GM18519 (cell line): Measurements from ENCODE around the gene UNKL.

Experiments used
- ATAC-seq: cut with Tn5 transposase; IDR thresholded peaks from one replicate; pipeline ENCODE4 v1.9.1; 2021; ENCODE audit warnings: mild to moderate bottlenecking, moderate library complexity; ENCODE audit not compliant: unreplicated experiment, low FRiP score

Gene UNKL

DNA sequence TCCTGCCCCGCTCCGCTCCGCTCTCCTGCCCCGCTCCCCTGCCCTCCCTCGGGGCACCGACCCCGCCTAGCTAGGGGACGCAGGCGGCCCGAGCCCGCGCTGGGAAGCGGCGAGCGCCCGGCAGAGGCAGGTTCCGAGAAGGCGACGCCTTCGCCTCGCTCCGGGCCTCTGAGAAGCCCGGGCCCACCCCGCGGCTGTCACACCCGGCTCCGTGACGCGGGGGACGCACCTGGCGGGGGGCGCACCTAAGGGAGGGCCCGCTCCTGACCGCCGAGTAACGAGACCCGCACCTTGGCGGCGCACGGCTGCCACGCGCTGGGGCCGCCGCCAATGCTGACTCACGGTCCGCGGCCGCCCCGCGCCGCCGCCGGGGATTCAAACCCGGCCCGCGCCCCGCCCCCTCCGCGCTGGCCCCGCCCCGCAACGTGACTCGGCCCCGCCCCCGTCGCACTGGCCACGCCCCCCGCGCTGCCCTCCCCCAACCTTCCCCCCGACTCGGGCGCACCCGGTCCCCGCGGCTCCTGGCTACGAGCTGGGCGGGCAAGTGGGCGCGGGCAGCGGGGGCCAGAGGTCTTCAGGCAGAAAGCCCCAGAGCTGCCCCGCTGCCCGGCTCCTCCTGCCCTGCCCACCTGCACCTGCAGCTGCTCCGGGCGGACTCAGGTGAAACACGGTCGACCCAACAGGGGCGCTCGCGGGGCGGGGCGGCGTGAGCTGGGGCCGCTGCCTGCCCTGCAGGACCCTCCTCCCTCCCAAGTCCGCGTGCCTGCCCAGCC lies 35.0 kb downstream of the UNKL start:
- no peak for ATAC-seq

DNA sequence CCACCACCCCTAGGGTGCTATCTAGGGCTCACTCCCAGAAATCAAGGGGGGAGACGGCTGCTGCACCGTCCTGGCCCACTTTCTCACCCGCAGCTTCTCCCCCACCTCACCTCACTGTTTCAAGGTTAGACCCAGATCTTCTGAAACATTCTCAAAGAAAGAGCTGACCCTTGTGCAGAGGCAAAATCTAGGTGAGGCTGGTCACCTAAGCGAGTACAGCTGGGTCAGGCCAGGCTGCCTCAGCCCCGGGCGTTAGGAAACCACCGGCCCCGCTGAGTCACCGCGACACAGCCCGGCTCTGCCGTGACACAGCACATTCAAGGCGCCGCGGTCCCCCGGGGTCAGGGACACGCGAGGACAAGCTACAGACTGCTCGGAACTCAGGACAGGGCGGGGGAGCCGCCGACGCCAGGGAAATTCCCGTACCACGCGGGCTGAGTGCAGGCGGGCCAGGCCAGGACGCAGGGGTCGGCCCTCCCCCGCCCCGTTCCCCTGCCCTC lies 35.6 kb downstream of the UNKL start:
- ATAC-seq: no peak

DNA sequence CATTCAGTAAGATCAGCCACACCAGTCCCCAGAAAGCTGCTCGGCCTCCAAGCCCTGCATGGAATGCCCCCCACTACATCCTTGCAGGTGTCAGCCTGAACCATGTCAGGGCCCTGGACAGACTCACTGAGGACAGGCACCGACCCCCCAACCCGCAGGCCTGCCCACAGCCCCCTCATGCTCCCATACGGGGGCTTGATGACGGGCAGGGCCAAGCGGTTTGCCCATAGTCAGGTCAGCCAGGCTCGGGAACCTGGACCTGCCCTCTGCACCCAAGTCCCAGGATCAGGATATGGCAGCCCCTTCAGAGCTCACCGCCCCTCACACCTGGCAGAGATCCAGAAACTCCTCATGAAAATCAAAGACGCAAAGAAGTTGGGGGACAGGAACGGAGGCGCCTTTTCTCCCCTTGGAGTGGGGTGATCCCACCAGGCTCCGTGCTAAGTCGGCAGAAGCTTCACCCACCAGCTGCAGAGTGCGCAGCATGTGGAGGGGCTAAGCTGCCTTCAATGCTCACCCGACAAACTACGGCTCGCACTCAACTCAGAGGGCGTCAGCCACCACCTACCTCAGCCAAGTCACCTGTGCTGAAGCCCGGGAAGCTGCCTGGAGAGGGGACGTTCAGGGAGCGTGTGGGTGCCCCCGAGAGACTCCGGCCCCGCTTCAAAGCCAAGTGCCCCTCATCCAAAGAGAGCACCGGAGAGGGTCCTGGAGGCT lies 36.3 kb downstream of the UNKL start:
- ATAC-seq: no peak

DNA sequence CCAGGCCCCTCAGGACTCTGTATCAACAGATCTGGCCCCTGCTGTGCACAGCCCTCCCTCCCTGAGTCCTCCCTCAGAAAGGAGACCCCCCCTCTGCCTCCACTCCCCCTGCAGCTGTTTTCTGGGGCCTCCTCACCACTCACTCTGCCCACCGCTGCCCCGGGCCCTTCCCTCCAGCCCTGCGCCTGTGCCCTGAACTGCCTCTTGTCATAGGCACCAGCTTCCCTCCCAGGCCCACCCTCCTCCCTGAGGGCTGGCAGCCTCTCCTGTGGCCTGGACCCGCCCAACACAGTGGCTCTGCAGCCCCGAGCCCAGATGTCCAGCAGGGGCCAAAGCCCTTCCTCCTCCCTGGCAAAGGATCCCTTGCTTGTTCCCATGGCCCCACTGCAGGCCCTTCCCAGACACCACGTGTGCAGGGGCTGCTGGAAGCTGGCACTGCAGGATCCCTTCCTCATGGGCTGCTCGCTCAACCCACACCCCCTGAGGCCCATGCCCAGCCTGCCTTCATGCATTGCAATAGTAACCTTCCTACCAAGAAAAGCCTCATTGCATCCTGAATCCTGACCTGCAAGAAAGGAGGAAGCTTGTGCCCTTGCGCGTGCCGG lies 37.0 kb downstream of the UNKL start:
- ATAC-seq: no peak

DNA sequence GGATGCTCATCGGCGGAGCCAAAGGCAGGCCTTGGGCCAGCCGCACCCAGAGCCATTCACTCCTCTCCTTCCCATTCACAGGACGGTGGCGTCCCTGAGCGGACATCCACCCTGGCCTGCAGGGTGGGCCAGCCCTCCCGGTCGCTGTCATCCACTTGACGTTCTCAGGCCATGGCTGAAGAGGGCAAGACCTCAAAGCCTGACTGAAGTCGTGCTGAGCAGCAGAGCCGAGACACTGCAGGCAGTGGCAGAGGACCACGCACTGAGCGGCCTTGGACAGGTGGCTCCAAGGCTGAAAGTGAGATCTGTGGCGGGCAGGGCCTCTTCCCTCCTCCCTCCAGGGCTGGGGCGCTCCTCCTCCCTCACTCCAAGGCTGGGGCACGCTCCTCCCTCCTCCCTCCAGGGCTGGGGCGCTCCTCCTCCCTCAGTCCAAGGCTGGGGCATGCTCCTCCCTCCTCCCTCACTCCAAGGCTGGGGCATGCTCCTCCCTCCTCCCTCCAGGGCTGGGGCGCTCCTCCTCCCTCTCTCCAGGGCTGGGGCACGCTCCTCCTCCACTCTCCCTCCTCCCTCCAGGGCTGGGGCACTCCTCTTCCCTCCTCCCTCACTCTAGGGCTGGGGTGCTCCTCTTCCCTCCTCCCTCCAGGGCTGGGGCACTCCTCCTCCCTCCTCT lies 38.6 kb downstream of the UNKL start:
- no peak for ATAC-seq

DNA sequence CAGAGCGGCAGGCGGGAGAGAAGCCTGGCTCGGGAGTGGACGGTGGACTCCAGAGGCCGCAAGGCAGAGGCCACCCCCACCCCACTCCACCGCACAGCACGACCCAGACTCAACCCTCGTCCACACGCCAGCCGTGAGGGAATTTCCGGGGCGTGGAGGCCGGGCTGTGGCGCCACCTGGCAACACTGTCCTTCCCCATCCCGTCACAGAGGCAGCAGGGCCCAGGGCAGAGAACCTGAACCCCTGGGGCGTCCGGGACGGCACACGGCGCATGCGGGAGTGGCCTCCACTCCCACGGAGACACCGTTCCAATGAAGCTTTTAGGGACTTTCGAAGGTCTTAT lies 39.2 kb downstream of the UNKL start:
- ATAC-seq: no peak

DNA sequence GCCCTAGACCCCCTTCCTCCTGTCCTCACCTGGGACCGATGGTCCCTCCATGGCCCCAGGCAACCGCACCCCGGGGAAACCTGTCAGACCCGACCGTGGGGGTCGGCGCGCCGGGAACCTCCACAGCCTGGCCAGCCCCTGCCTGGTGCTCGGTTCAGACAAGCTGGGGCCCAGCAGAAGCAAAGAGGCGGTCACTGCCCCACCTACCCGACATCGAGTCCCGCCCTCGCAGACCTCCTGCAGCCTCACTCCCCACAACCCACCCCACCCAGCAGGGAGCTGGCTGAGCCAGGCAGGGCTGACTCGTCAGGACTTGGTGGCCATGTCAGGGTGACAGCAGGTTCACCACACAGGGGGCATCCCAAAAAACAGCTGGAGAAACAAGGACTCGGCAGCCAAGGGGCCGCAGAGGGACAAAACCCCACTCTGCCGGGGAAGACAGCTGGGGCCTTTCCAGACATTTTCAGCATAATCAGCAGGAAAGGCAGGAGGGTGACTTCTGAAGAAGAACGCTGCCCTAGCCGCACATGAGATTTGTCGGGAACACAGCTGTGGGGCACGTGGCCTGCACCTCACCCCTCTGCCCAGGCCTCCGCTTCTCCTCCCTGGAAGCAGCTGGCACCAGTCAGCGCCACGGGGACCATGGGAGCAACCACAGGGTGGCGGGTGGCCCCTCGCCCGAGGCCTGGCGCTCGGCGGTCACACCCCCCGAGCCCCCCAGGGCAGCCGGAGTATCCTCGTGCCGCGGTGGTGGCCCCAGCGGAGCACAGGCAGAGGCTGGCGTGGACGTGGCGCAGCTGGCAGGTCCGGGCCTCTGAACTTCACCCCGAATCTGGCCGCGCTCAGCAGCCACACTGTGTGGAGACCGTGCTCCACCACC lies 39.8 kb downstream of the UNKL start:
- no peak for ATAC-seq

DNA sequence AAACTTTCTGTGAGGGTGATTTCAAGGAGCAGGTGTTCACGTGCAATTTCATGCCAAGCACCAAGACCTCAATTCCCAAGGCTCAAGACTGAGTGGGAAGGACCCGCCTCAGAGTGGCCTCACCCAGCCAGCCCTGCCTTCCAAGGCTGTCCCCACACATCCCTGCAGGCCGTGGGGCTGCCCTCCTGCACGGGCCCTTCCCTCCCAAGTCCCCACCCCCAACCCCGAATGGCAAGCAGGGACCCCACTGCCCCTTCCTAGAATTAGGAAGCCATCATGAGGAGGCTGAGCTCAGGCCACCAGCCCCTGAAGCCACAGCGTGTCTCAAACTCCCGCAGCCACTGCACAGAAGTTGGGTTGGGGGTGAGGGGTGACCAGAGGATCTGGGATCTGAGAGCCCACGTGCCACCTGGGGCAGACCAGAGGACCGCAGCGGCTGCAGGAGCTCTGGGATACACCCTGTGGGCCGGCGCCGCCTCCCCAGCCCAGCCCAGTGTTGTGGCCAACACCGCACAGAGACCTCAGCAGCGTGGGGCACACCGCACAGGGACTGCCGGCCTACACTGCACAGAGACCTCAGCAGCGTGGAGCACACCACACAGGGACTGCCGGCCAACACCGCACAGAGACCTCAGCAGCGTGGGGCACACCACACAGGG lies 42.1 kb downstream of the UNKL start:
- no peak for ATAC-seq

DNA sequence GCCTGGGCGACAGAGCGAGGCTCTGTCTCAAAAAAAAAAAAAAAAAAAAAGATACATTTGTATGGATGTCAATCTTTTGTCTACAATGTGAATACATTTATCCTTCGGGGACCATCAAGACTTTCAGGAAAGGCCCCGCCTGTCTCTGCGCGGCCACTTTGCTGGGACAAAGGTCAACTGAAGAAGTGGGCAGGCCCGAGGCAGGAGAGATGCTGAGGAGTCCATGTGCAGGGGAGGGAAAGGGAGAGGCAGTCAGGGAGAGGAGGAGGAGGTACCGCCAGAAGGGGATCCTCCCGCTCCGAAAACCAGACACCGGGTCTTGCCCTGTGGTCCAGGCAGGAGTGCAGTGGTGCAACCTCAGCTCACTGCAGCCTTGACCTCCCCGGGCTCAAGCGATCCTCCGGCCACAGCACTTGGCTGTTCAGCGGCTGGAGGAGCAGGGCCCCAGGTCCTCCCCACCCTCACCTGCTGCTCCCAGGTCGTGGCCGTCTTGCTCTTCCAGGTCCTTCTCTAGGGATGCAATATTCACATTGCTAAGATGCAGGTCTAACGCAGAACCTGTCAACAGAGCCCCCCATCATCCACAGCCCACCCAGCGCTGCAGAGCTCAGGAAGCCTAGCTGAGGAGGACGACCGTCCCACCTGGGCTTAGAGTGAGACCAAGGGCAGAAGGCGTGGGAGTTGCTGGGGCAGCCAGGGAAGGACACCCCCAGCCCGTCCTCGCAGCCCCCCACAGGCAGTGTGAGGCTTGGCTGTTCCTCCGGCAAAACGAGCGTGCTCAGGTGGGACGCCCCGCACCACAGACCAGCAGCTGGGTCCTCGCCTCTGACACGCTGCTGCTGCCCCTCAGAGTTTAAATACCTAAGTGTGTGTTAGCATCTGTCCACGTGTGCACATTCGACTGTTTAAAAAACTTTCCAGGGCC lies 43.2 kb downstream of the UNKL start:
- ATAC-seq: no peak

DNA sequence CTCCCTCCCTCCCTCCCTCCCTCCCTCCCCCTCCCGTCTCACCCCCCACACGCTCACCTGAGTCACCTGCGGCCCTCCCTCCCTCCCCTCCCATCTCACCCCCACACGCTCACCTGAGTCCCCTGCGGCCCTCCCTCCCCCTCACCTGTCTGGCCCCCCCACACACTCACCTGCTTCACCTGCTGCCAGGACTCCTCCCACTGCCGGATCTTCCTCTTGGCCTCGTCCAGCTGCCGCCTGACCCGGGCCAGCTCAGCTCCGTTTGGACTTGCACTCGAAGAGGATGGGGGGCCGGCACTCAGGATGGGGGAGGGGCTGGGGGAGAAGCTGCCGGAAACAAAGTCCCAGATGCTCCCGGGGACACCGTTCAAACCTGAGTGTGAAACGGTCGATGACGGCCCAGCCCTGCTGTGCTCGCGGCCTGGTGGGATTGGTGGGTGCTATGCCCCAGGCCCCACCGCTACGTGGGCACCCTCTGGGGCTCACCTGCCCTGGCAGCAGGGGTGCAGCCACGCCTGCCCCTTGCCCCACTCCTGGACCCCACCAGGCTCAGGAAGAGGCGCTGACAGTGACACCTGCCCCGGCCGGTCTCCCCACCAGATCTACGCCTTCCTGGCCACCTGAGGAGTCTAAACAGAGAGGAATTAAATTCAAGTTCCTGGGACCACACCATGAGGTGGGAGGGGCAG lies 46.9 kb downstream of the UNKL start:
- ATAC-seq: no peak

DNA sequence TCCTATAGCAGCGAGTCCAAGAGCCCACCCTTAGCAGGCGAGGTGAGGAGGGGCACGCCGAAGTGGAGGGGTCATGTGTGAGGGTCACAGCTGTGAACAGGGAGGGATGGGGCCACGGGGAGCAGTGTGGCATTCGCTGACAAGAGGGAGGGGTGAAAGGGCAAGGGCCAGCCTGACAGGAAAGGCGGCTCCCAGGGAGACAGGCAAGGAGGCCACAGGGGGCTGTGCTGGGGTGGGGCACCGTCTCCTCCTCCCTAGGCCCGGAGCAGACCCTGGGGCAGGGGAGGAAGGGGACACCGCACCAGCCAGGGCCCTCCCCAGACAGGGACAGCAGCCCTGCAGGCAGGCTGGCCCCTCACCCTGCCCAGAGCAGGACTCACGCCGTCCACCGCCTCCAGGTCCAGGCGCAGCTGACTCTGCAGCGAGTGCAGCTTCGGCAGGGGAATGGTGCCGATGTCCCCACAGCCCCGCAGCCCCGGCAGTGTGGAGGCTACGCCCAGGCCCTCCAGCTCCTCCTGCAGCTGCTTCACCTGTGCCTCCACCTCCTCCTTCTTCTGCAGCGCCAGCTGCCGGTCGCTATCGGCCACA lies 47.7 kb downstream of the UNKL start:
- ATAC-seq: no peak

DNA sequence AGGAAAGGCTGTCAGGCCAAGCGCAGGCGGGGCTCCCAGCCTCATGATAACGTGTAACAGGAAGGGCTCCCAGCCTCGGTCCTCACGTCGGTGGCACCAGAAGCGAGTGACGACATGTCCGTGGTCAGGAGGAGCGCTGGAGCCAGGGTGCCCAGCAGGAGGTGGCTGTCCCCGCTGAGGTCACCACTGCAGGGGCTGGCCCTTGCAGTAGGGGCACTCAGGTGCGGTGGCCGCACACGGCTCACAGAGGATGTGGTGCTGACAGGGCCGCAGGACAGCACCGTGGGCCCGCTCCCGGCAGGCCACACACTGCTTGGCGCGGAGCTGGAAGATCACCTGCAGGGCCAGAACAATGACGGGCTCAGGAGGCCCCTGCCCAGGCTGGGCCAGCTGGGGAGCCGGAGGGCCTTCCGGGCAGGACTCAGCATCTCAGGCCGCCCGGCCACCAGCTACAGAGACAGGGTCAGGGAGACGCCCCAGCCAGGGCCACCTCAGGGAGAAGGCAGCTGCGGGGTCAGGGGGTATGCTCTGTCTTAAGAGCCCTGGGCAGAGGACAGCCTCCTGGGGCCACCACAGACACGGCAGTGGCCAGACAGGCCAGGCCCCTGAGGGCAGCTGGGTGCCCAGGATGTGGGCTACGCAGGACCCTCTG lies 48.3 kb downstream of the UNKL start:
- no peak for ATAC-seq

DNA sequence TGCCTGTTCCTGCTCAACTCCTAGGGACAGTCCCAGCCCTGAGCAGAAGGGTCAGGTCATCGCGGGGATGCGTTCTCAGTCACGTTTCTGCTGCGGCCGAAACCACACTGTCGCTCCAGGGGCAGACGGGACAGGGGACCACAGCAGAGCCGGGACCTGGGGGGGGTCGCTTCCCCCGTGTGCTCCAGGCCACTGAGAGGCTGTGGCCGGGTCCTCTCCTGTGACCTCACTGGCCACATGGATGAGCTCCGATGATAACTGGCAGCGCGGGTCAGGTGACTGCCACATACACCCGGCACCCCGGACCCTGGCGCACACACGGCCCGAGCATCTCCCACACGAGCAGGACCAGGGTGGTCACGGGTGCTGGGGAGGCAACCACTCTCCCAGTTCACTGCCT lies 50.0 kb downstream of the UNKL start:
- ATAC-seq: no peak

DNA sequence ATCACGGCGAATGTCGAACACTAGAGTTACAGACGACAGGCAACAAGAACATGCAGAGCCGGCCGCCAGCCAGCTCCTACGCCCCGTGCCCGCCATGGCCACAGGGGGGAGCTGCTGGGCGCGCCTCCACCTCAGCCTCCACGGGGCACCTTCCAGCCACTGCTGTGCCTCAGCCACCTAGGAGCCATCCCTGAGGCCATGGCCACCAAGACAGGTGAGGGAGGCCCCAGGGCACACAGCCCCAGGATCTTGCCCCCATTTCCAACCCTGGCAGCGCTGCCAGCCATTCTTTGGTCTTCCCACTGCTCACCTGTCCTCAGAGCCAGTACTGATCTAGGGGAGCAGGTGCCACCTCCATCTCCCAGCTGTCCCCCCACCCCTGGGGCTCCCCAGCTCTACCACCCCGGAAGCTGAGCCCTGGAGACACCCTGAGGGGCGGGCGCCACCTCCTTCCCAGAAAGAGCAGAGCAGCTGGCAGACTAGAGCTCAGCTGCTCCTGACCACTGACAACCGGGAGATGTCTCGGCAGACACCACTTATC lies 50.9 kb downstream of the UNKL start:
- ATAC-seq: no peak

DNA sequence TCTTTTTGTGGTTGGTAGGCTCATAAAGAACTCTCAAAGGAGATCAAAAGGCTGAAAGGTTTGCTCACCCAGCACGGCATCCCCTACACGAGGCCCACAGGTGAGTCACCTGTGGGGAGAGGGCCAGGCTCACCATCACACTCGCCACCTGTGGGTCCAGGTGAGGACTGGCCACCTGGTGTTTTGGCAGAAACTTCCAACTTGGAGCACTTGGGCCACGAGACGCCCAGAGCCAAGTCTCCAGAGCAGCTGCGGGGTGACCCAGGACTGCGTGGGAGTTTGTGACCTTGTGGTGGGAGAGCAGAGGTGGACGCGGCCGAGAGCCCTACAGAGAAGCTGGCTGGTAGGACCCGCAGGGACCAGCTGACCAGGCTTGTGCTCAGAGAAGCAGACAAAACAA lies 51.7 kb downstream of the UNKL start:
- ATAC-seq: no peak

DNA sequence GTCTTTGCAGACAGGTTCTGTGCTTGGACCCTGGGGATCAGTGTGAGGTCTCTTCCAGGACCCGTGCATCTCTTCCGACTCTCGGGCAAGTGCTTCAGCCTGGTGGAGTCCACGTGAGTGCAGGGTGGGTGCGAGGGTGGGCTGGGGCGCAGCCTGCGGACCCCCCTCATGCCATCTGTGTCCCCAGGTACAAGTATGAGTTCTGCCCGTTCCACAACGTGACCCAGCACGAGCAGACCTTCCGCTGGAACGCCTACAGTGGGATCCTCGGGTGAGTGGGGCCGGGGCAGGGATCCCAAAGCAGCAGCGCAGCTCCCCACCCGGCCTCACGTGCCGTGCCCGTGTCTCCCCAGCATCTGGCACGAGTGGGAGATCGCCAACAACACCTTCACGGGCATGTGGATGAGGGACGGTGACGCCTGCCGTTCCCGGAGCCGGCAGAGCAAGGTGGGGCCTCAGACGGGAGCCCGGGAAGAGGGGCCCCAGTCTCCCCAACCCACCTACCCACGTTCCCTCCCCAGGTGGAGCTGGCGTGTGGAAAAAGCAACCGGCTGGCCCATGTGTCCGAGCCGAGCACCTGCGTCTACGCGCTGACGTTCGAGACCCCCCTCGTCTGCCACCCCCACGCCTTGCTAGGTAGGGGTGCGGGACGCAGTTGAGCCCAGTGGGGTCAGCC lies 52.7 kb downstream of the UNKL start:
- ATAC-seq: no peak
